Fibroblast of mammary gland (primary cell): ENCODE data around the gene GPN1.

ENCODE experiments used
- DNase-seq: peaks from one replicate; pipeline ENCODE4 v3.0.0-alpha.2; 2010; ENCODE audit warnings: low read depth
- H3K4me3 ChIP-seq: 2 replicates; pipeline ENCODE4 v1.5.1; 2011; ENCODE audit warnings: low read depth, mild to moderate bottlenecking, low read length, moderate library complexity; ENCODE audit not compliant: control insufficient read depth
- CTCF ChIP-seq: conservative IDR thresholded peaks from 2 replicates; pipeline ENCODE4 v1.5.1; 2011; ENCODE audit warnings: low read depth, low read length, inconsistent platforms; ENCODE audit not compliant: control insufficient read depth, insufficient read depth

GPN1 gene

DNA sequence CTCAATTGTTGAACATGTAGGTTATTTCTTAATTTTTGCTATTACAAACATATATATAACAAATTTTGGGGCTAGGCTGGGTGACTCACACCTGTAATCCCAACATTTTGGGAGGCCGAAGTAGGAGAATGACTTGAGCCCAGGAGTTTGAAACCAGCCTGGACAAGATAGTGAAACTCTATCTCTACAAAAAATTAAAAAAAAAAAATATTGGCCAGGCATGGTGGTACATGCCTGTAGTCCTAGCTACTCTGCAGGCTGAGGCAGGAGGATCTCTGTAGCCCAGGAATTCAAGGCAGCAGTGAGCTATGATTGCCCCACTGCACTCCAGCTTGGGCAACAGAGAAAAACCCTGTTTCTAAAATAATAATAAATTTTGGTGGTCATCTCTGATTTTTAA is 58.4 kb downstream of the GPN1 start:
- no peak overlapping the region for H3K4me3 ChIP-seq
- no peak for TF ChIP-seq CTCF
- DNase-seq = no peak

DNA sequence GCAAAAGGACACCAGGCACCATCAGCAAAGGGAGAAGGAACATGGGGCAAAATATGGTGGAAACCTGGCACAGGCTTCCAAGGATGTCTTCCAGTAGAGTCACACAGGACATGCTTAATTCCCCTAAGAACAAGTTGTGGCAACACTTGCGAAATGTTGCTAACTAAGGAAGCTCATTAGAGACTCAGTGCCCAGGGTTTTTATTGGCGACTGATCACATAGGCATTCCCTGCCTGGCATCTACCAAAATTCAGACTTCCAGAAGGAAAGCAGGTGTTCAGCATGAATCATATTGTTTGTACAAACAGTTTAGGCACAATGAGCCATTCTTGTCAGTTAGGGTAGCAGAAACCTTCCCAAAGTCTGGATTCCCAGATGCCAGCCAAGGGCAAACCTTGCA is 60.6 kb downstream of the GPN1 start:
- no peak overlapping the region for H3K4me3 ChIP-seq

DNA sequence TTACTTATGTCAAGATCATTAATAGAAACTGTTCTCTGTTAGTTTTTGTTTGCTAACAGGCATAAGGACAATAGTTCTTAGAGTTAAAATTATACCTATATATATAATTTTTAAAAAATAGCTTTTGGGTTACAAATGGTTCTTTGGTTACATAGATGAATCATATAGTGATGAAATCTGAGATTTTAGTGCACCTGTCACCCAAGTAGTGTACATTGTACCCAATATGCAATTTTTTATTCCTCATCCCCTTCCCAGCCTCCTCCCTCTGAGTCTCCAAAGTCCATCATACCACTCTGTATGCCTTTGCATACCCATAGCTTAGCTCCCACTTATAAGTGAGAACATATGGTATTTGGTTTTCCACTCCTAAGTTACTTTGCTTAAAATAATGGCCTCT is 61.2 kb downstream of the GPN1 start:
- no peak overlapping the region for H3K4me3 ChIP-seq
- no peak for TF ChIP-seq CTCF
- DNase-seq = no peak

More for the DNA sequence above, 60.6 kb downstream of the GPN1 start:
- TF ChIP-seq CTCF = no peak
- no peak for DNase-seq

GRCh38 chr2:27697660-27698059 is 68.8 kb downstream of the GPN1 start:
- DNase-seq = no peak
- no peak overlapping the region for H3K4me3 ChIP-seq
- TF ChIP-seq CTCF = no peak
